Stimulated activated CD4-positive, alpha-beta T cell treated with anti-CD3 and anti-CD28 coated beads, Interleukin-1b, Interleukin-23, amount 100 ng/mL, for 24 hours (primary cell): ENCODE results near the gene TPST2.
A peak's percentile ranks its signal among the peaks of the same experiment; 100 is the strongest.

Source experiments
- DNase-seq, 4 experiments: peaks; one replicate each; pipeline ENCODE4 v3.0.0-alpha.2; 2020; ENCODE audit warnings: low read depth in 4 of 4, low spot score in 1 of 4

Gene TPST2

DNA sequence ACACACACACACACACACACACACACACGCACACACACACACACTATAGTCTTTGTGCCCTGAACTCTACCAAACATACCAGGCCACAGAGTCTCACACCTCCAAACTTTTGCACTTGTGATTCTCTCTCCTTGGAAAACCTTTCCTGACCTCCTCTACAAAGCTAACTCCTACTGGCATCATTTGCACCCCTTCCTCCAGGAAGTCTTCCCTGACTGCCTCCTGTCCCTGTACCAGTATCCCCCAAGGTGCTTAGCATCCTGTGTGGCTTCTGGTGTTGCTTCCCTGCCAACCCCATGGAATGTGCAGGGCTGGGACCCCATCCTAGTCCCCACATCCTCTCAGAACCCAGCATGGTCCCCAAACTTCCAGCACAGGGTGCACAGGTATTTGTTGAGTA is 8.9 kb downstream of the TPST2 start:
- DNase-seq = no peak

DNA sequence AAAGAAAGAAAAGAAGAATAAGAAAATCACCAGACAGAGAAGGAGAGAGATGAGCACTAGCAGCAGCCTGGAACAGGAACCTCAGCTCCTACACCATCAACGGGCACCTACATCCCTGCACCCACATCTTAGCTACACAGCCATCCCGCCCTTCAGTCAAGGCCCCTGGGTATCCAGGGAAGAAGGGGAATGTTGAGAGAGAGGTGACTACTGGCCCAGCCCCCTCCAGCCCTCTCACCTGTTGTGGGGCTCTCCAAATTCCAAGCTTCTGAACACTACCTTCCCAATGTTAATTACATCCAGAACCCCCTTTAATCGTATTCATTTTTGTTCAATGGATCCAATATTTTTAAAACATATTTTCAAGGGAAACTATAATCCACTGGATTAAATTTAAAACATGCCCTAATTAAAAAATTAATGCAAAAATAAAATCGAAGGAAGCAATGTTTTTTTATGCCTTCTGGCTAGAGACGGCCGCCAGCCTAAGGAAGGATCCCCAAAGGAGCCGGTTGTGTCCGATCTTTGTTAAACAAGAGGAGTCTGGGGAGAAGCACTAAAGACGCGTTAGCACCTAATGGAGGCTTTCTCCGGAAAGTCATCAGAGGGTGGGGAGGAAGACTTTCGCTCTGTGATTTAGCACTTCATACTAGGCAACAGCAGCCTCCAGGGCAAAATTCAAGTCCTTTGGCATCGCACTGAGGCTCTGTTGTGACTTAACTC is 9.5 kb downstream of the TPST2 start:
- DNase-seq = no peak

DNA sequence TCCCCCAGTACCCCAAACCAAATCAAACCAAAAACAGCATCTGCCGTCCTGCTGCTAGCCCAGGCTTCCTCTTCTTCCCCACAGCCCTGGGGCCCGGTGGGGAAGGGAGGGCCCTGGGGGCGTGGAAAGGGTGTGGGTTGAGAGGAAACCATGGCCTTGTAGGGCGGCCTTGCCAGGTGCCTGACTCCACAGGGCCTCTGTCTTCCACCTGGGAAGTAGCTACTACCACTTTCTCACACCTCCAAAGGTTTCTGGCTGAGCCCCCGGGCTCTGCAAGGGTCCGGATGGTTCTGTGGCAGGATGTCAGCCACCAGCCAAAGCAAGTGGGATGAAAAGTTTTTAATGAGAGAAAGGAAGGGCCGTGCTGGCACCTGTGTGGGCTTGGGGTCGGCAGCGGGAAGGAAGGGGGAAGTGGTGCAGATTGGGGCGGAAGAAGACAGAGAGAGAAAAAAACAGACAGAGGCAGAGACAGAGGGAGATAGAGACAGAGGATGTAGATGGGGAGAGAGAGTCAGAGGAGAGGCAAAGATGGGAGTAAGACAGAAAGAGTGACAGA is 10.5 kb downstream of the TPST2 start:
- peak in 1 of 4 experiments; percentile 25 for DNase-seq

DNA sequence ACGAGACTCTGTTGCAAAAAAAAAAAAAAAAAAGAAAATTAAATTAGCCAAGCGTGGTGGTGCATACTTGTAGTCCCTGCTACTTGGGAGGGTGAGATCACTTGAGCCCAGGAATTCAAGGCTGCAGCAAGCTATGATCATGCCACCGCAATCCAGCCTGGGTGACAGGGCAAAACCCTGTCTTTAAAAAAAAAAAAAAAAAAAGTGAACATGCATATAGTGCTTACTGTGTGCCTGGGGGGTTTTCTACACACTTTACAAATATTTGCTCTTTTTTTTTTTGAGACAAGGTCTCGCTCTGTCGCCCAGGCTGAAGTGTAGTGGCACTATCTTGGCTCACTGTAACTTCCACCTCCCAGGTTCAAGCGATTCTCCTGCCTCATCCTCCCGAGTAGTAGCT is 12.9 kb downstream of the TPST2 start:
- DNase-seq = no peak

DNA sequence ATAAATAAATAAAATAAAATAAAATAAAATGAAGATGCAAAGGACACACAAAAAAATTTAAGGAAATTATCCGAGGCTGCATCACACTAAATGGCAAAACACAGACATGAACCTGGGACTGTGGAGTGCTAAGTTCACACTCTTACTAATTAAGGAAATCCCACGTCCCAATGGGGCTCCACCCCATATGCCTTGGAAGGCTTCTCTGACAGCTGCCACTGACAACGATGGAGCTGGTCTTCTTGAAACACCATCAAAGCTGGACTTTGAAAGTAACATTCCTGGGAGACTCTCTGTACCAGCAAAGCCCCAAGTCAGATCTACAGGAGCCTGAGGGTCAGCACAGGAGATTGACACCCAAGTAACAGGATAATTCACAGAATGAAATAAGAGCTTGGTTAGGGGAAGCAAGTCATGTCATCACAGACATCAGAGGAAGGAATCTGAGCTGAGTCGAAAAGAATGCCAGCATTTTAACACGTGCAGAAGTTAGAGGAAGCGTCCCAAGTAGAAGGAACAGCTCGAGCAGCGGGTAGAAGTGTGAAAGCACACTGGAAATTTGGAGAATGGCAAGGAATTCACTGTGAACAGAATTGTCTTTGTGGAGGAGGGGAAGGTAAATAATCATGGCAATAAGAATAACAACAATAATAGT is 13.8 kb downstream of the TPST2 start:
- no peak for DNase-seq

DNA sequence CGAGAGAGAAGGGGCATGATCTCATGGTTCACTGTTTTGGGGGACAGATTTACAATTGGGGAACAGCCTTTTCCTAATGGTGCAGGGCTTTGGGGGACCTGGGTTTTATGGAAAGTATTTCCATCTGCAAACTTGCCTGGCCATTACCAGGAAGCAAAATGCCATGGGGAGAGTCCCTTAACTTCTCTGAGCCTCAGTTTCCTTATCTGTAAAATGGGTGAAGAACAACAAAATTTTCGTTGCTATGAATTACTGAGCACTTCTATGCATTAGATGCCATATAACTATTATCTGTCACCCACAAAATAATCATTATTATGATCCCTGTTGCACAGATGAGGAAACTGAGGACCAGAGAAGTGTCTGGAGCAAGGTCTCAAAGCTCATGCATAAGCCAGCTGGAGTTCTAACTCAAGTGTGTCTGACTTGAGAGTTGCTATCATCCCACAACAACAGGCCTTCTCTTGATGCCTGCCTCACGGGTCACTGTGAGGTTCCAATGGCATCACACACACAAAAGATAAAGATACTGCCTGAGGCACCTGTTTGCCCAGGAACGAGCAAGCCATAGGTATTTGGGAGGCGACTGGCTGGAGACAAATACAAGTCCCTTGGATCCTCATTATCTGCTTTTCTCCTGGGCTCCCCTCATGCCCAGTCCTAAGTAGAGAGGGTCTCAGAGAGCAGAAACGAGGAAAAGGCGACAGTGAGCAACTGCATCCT is 15.8 kb downstream of the TPST2 start:
- DNase-seq = no peak

DNA sequence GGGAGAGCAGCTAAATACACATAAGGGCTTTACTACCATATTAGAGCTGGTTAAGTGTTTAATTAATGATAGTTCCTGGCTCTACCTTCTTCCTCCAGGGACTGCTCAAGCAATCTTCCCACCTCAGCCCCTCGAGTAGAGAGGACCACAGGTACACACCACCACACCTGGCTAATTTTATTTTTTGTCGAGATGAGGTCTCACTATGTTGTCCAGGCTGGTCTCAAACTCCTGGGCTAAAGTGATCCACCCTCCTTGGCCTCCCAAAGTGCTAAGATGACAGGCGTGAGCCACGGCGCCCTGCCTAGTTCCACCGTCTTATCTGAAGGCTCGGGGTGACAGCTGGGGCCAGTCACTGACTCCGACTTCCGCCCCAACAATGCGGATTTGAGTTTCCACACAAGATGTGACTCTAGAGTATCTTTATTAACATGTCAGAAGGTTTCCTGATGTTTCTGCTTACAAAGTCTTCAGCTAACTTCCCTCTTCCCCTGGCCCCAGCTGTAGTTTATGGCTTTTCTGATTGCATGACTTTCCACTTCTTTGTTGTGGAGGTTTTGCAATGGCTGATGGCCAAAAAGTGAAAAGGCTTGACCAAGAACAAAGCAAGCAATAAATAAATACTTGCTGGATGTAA is 16.8 kb downstream of the TPST2 start:
- no peak for DNase-seq

DNA sequence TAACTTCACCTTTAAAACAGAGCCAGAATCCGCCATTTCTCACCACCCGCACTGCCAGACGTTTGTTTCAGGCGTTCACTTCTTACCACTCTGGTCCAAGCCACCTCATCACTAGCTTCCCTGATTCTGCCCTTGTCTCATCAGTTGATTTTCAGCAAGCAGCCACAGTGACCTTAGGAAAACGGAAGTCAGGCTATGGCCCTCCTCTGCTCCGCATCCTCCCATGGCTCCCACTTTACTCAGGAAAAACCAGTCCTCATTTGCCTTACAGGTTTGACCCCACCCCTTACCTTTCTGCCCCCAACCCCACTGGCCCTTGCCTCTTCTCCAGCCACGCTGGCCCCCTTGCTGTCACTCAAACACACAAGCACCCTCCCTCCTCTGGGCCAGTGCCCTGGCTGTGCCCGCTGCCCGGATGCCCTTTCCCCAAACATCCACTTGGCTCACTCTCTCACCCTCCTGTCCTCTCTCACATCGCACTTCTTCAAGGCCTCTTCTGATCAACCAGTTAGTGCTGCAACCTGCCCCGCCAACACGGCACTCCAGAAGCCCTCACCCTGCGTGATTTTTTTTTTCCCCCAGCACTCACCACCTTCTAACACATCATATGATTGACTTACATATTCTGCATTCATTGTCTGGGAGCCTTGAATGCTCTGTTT is 18.9 kb downstream of the TPST2 start:
- DNase-seq = no peak

DNA sequence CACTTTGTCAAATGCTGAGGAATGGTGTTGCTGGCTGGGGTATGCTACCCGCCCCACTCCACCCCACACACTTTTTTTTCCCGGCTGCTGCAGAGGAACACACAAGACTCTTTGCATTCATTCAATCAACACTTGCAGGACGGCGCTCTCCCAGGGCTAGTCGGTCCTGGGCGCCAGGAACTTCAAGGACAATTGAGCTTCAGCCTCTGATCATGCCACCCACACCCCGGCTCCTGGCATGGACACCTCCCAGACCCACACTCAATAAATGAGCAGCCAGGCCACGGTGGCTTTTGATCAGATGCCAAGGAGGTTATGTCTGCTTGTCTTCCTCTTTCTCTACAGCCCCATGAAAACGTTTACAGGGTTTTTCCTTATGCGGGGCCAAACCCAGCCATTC is 19.8 kb downstream of the TPST2 start:
- no peak for DNase-seq

DNA sequence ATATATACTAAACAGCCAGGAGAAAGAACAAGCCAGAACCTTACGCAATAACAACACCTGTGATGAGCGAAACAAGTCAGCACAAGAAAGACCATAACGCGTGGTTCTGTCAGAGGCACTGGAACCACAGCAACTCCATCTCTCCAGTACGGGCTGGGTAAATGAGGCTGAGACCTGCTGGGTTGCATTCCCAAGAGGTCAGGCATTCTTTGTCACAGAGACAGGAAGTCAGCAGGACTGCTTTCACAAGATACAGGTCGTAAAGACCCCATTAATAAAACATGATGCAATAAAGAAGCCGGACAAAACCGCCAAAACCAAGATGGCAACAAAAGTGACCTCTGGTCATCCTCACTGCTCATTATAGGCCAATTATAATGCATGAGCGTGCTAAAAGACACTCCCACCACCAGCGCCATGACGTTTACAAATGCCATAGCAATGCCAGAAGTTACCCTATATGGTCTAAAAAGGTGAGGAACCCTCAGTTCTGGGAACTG is 21.7 kb downstream of the TPST2 start:
- DNase-seq = no peak

DNA sequence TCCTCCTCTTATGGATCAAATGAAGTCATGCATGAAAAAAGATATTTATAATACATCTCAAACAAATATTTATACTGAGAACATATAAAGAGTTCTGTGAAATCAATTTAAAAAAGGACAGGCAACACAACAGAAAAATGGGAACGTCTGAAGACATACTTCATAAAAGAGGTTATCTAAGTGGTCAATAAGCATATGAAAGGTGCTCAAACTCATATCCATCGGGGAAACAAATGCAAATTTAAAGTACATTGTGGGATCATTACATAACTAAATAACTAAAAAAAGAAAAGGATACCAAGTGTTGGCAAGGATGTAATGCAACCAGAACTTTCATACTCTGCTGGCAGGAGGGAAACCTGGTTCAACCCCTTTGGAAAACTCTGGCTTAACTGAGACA is 22.3 kb downstream of the TPST2 start:
- DNase-seq = no peak

DNA sequence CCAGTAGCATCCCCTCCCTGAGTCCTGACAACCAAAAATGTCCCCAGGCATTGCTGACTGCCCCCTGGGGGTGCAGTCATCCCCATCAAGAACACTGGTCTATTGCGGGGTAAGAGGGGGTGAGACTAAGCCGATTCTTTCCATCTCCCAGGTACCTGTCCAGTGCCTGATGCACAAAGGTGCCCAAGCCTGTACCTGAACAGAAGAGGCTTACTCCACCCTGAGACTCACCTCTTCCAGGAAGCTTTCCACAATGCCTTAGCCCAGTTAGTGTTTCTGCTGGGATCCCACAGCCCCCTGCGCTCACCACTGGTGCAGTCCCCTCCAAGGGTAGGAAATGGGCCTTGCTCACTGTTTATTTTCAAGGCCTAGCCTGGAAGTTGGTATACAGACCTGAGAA is 22.9 kb downstream of the TPST2 start:
- no peak for DNase-seq

DNA sequence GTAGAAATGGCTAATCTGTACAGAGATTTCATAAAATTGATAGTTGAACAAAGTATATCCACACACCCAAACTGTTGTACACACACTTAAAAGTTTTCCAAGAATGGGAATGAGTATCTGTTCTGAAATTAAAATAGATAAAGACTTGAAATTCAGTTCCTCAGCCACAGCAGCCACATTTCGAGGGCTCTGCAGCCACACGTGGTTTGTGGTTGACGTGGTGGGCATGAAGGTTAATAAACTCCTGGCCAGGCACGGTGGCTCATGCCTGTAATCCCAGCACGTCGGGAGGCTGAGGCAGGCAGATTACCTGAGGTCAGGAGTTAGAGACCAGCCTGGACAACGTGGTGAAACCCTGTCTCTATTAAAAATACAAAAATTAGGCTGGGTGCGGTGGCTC is 24.0 kb downstream of the TPST2 start:
- DNase-seq = no peak

DNA sequence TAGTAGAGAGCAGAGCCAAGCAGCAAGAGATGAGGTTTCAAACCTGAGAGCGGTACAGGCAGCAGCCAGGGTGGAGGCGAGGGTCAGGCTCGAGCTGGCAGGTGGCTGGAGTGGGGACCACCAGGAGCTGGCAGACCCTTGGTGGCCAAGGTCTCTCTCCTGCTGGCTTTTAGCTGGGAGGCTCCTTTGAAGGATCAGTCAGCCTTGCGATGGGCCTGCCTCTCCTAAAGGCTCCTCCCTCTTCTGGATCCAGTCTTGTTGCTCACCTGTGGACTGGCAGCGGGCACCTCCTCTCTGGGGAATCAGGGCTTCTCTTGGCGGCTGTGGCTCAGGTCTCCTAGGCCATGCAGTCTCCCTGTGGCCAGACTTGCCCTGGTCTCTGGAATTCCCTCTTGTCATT is 24.8 kb downstream of the TPST2 start:
- DNase-seq = no peak

DNA sequence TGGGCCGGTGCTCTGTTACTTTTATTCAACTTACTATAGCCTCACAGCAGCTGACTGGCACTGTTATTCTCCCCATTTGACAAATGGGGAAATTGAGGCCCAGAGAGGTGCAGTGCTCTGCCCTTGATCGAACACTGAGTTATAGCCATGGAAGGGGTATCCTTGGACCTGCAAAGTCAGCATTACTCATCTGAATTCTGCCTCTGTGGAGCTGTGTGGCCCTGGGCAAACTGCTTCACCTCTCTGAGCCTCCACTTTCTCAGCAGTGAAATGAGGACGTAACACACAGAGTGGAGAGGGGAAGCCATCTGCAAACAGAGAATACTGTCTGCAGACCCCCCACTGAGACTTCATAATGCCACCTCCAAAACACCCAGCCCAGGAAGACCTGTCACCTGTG is 25.3 kb downstream of the TPST2 start:
- DNase-seq = no peak

DNA sequence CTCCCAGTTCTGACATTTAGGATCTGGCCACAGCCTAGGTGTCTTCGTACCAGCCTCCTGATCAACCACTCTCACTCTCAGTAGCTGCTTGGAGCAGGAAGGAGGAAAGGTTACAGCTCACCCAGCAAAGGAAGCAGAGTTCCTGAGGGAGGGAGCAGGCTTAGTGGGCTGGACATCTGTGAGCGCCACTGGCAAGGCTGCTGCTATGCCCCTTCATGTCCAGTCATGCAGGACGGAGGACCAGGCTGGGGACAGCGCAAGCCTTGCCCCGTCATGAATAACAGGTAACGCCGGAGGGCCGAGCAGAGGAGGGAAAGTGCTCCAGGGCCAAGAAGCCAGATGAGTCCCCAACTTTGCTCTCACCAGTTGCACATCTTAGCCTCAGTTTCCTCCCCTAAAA is 25.8 kb downstream of the TPST2 start:
- no peak for DNase-seq

DNA sequence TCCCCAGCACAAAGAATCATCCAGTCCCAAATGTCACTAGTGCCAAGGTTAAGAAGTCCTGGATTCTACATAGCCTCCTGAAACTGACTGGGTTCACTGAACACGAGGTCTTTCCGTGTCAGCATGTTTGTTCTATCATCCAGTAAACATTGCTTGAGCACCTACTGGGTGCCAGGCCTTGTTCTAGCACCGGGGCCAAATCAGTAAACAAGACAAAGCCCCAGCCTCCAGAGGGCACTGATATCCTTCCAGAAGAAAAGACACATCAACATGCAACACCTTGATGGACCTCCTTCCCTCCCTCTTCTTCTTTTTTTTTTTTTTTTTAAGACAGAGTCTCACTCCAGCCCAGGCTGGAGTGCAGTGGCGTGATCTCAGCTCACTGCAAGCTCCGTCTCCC is 26.9 kb downstream of the TPST2 start:
- DNase-seq = no peak

DNA sequence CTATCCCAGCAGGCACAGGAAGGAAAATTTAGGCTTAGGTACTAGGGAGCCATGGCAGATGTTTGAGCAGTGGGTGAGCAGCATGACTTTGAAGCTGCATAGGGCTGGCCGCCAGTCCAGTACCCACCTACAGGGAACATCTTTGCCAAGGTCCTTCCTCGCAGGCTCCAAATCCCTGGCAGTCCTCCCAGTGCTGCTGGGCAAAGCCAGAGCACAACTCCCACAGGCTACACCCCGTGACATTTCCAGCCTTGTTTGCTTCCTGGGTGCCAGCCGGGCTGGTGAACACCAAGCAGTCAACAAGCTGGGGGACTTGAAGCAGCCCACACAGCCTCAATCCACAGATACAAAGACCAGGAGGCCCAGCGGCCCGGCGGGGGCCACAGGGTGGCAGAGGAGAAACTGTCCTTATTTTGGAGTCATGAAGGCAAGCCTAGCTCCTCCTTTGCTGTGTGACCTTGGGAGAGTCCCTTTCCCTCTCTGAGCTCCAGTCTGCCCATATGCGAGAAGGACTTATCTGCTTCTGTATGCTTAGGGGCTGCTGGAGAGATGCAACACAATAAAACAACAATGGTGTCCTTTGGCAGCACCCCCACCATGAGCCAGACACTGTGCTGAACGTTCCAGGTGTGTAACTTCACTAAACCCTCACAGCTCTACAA is 28.0 kb downstream of the TPST2 start:
- no peak for DNase-seq

DNA sequence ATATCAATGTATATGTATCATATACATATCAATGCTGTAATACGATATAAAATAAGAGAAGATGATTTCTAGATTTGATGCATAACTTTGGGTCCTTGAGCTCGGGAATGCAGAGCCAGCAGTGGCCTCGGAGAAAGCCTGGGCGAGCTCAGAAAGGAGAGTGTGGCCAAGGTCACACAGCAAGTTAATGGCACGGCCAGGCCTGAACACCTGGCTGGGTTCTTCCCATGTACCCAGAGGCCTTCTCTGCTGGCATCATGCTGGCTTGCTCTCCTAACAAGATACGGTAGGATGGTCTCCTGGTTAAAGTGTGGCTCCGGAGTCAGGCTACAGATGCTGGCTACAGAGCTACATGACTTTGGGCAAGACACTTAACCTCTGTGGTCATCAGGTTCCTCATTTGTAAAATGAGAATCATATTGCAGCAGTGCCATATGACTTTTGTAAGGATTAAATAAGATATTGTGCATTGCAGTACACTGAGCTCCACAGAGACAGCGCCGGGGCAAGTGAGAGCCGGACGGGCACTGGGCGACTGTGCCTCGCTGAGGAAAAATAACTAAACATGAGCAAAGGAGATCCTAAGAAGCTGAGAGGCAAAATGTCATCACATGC is 29.9 kb downstream of the TPST2 start:
- DNase-seq = no peak
